Pancreas (tissue), 10 donors: ENCODE data around the gene RIPK4. TPM values are rescaled to one million over a fixed set of nuclear protein-coding genes. Genes with fewer than 3 reads are reported as not detected.

ENCODE experiments used
- ATAC-seq, 4 donors: fragments of 200-7000 bp; cut with Tn5 transposase; one replicate each; pipeline versions ENCODE4 v1.8.0 to v1.9.1; 2020; ENCODE audit warnings: mild to moderate bottlenecking in 4 of 4, moderate library complexity in 4 of 4
- DNase-seq, 6 donors: peaks; one replicate each; pipeline ENCODE4 v3.0.0-alpha.2; 2020
- FAIRE-seq: peaks from 2 replicates; lab custom pipeline; 2012; peaks lifted over from hg19 to GRCh38; lab: Jason Lieb, UNC
- H3K27ac ChIP-seq, 4 donors: fragments of 200-600 bp; sonication (generic); 1 replicate in 3 of 4; 2 replicates in 1 of 4; pipeline versions ENCODE4 v1.5.0 to v1.8.0; 2020
- H3K27me3 ChIP-seq, 4 donors: fragments of 200-600 bp; one replicate each; pipeline ENCODE4 v1.8.0; 2021
- H3K36me3 ChIP-seq, 3 donors: fragments of 200-600 bp; sonication (generic) in 1 of 3; one replicate each; pipeline versions ENCODE4 v1.5.0 to v1.8.0; 2020 to 2021
- H3K4me1 ChIP-seq, 3 donors: fragments of 200-600 bp; one replicate each; pipeline ENCODE4 v1.8.0; 2021
- H3K4me3 ChIP-seq, 4 donors: fragments of 200-600 bp; sonication (generic) in 2 of 4; one replicate each; pipeline versions ENCODE4 v1.5.0 to v1.8.0; 2020 to 2021
- H3K9me3 ChIP-seq, 4 donors: fragments of 200-600 bp; one replicate each; pipeline ENCODE4 v1.8.0; 2021
- CTCF ChIP-seq, 4 donors: fragments of 200-600 bp; sonication (generic) in 3 of 4; IDR thresholded peaks; one replicate each; pipeline versions ENCODE4 v1.5.0 to v1.8.0; 2021; ENCODE audit warnings: antibody characterized with exemption in 4 of 4
- WGBS, 2 donors: extraction: QIAGEN DNeasy Blood & Tissue Kit; methylation state at CpG; one replicate each; pipeline ENCODE4 v1.1.7; 2013; 5-methylcytosine and 5-hydroxymethylcytosine counted together
- intact Hi-C, 3 donors: fragments of 100-400 bp; cut with DNase I; formaldehyde crosslinking; loops; one replicate each; pipeline versions ENCODE4 v1.11.1 to v1.14.2; 2022
- polyA plus RNA-seq, 2 donors: library from polyadenylated mRNA; stranded (reverse); fragments of 200-250 nt; gene quantifications; one replicate each; pipeline ENCODE4 v1.2.3, GENCODE V29; 2013
- total RNA-seq, 6 donors: library from RNA; stranded (reverse); fragmentation: NEBNext Ultra II Directional in 4 of 6; extraction: Animal tissue kit (Norgen Biotek cat#: 25700) in 4 of 6; gene quantifications; one replicate each; pipeline versions ENCODE4 v1.2.1 to v1.2.4, GENCODE V29; 2021 to 2023
- donor health status: healthy with polysubstance abuse.
- donor health status: DM: no; HTN: no; CAD: no; lungs with moderate emphysema.
- donor health status: DM: no; HTN: no; CAD: no.
- donor health status: control.
- donor health status: control.
- donor health status: Bipolar disorder and iron deficiency.
- donor health status: DM: yes; HTN: yes; CAD: no.
- donor health status: DM: no; HTN: no; CAD: no.
- donor health status: DM: no; HTN: no; CAD: no.
- donor health status: DM: yes; HTN: yes; CAD: no.

RIPK4 gene
- total and polyA plus RNA-seq, 8 donors, result 7.7 to 18.2 (median 12.8) TPM

- ATAC-seq, result peak in 3 of 4 donors; percentile 0 to 2 (median 1)
- intact Hi-C loops, result no loop called here
- peak overlapping the region in 2 of 4 donors; percentile 27 to 33 for H3K4me3 ChIP-seq
Observed at GRCh38 chr21:41761934-41762635, 4.8 kb downstream of the RIPK4 start.

GRCh38 chr21:41761211-41761933 is 5.5 kb downstream of the RIPK4 start:
- DNase-seq, result peak in 3 of 6 donors; percentile 43 to 75 (median 74)
- Histone ChIP-seq H3K27ac (peak overlapping the region; percentile 58 to 73 (median 72)), H3K36me3 (no peaks in the 10 kb centered on the region), H3K27me3 (no peaks in the 10 kb centered on the region), H3K9me3 (no peaks in the 10 kb centered on the region), H3K4me1 (peaks cover 24 to 53% (median 30%) of the 10 kb centered on the region in 3 donors), H3K4me3 (peak overlapping the region in 2 of 4 donors; percentile 27 to 33)
- peak; percentile 54 to 75 (median 64) for ATAC-seq
- intact Hi-C loops, result no loop called here
- 4 to 5% methylated on average over 22 of the region's 22 CpGs for WGBS, 2 donors
- FAIRE-seq, result no peak
- TF ChIP-seq CTCF (IDR thresholded peaks at IDR 0.05), result no peak

More at GRCh38 chr21:41761934-41762635, 4.8 kb downstream of the RIPK4 start:
- peaks cover 24 to 53% (median 30%) of the 10 kb centered on the region in 3 donors for H3K4me1 ChIP-seq
- H3K27ac ChIP-seq, result peak overlapping the region; percentile 58 to 73 (median 72)
- DNase-seq (peak in 1 of 6 donors; percentile 73), FAIRE-seq (no peak)
- no peaks in the 10 kb centered on the region for H3K36me3 ChIP-seq
- TF ChIP-seq CTCF (IDR thresholded peaks at IDR 0.05), result no peak
- no peaks in the 10 kb centered on the region for H3K9me3 ChIP-seq
- WGBS, 2 donors, result 28 to 33% methylated on average over 22 of the region's 22 CpGs
- no peaks in the 10 kb centered on the region for H3K27me3 ChIP-seq

GRCh38 chr21:41760411-41760810 is 6.4 kb downstream of the RIPK4 start:
- Histone ChIP-seq H3K27me3 (no peaks in the 10 kb centered on the region), H3K4me3 (no peak overlapping the region), H3K27ac (no peak overlapping the region), H3K4me1 (peaks cover 24 to 53% (median 30%) of the 10 kb centered on the region in 3 donors), H3K9me3 (no peaks in the 10 kb centered on the region), H3K36me3 (peaks cover 0 to 7% (median 0%) of the 10 kb centered on the region in 3 donors)
- intact Hi-C loops, result no loop called here
- no peak for TF ChIP-seq CTCF (IDR thresholded peaks at IDR 0.05)
- 73 to 77% methylated on average over 9 of the region's 9 CpGs for WGBS, 2 donors
- ATAC-seq, result no peak
- FAIRE-seq, result no peak
- peak in 1 of 6 donors; percentile 51 for DNase-seq

- Histone ChIP-seq H3K27ac (no peak overlapping the region), H3K36me3 (peaks cover 0 to 12% (median 0%) of the 10 kb centered on the region in 3 donors), H3K27me3 (no peaks in the 10 kb centered on the region), H3K9me3 (no peaks in the 10 kb centered on the region), H3K4me1 (peaks cover 24 to 52% (median 30%) of the 10 kb centered on the region in 3 donors), H3K4me3 (no peak overlapping the region)
- no peak for FAIRE-seq
- WGBS, 2 donors, result 81 to 84% methylated on average over 5 of the region's 5 CpGs
- no peak for ATAC-seq
- no peak for DNase-seq
- TF ChIP-seq CTCF (IDR thresholded peaks at IDR 0.05), result no peak
- intact Hi-C loops, result loop anchor here in 1 of 3 donors (10.0 kb wide), 1 partner anchor 75 kb away; no protein-coding TSS in a partner anchor
Observed at GRCh38 chr21:41759926-41760325, 6.9 kb downstream of the RIPK4 start.
